GM20431 (cell line): Measurements from ENCODE around the gene SPECC1L.

Experiments
- in situ Hi-C: fragments of 300-500 bp; cut with MseI, MboI; formaldehyde crosslinking; loops from one replicate; pipeline ENCODE4 v1.15.0; 2020; ENCODE audit warnings: low sequenced_read_pairs; ENCODE audit not compliant: unreplicated experiment

SPECC1L gene

GRCh38 chr22:24453853-24454252, 183.2 kb downstream of the SPECC1L start:
- in situ Hi-C loops: no loop called here

- in situ Hi-C loops: no loop called here
These were observed 184.4 kb downstream of the SPECC1L start for GRCh38 chr22:24455039-24455438.

GRCh38 chr22:24455751-24456426, 185.3 kb downstream of the SPECC1L start:
- in situ Hi-C loops: no loop called here

DNA sequence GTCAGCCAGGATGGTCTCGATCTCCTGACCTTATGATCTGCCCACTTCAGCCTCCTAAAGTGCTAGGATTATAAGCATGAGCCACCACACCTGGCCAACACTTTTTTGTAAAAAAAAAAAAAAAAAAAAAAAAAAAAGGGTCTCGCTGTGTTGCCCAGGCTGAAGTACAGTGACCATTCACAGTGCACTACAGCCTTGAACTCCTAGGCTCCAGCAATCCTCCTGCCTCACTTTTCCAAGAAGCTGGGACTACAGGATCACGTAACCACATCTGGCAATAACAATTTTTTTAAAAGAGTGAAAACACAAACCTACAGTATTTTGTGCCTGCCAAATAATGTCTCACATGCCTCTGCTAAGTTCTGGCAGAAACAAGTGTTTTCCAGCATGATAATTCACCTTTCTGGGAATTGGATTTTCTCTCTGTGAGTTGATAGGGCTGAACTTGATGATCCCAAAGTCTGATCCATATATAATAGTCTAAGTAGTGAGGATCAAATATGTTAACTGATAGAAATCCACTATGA, 187.3 kb downstream of the SPECC1L start:
- in situ Hi-C loops: no loop called here

- in situ Hi-C loops: no loop called here
These were observed 189.3 kb downstream of the SPECC1L start for GRCh38 chr22:24459911-24460310.

GRCh38 chr22:24460418-24461089, 189.9 kb downstream of the SPECC1L start:
- in situ Hi-C loops: no loop called here

GRCh38 chr22:24463071-24463760, 192.6 kb downstream of the SPECC1L start:
- in situ Hi-C loops: no loop called here

DNA sequence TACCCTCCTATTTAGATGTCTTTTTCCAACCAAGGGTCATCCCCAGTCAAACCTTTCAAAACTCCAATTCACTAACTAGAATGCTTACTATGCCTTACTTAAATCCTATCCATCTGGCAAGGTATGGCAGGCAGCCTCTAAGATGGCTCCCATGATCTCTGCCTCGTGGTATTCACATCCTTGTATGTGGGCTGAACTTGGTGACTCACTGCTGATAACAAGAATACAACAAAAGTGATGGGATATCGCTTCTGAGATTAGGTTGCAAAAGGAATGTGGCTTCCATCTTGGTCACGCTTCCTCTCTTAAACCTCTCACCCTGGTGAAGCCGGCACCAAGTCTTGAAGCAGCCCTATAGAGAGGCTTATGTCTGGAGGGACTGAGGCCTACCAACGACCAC, 194.9 kb downstream of the SPECC1L start:
- in situ Hi-C loops: no loop called here

DNA sequence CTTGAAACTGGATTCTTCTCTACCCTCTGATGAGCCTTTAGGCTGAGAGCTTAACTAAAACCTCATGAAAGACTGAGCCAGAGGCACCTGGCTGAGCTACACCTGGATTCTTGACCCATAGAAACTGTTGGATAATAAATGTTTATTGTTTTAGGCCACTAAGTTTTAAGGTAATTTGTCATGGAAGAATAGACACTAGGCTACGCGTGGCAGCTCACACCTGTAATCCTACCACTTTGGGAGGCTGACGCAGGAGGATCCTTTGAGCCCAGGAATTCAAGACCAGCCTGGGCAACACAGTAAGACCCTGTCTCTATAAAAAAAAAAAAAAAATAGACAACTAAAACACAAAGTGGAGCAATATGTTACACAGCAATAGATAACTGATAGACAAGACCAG, 195.3 kb downstream of the SPECC1L start:
- in situ Hi-C loops: no loop called here

GRCh38 chr22:24466716-24467328, 196.2 kb downstream of the SPECC1L start:
- in situ Hi-C loops: no loop called here

DNA sequence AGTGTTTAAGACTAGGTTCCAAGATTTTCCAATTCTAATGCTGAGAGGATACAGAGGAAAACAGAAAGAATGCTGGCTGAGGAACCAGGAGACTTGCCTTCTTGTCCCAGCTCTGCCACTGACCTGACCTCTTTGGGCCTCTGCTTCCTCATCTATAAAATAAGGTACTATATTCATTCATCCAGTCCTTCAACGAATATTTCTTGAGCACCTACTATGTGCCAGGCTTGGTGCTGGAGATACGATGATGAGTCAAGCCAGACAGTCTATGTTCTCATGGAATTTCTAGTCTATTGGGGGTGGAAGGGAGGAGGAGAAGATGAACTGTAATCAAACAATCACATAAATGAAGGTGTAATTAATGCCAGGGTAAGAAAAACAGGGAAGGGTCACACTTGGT, 196.7 kb downstream of the SPECC1L start:
- in situ Hi-C loops: no loop called here
